CD8-positive, alpha-beta memory T cell (primary cell): ENCODE measurements around the gene SSBP3. TPM values are rescaled to one million over a fixed set of nuclear protein-coding genes. Genes with fewer than 3 reads are reported as not detected.

ENCODE experiments used
- CTCF ChIA-PET: fragments of 350-600 bp; sonication (Branson Sonifier 250); formaldehyde crosslinking; loops from one replicate; lab custom pipeline; 2021; ENCODE audit warnings: antibody characterized with exemption; lab: Charles Lee
- POLR2A ChIA-PET: fragments of 350-600 bp; sonication (Branson Sonifier 250); formaldehyde crosslinking; loops from one replicate; lab custom pipeline; 2021; ENCODE audit warnings: antibody characterized with exemption; lab: Charles Lee
- DNase-seq, 5 donors: peaks; one replicate each; pipeline versions ENCODE4 v3.0.0 to v3.0.0-alpha.2; 2020 to 2022; ENCODE audit warnings: mixed read lengths in 1 of 5
- H3K27ac ChIP-seq: one replicate; pipeline ENCODE4 v1.7.0; 2013; ENCODE audit warnings: low read depth, mild to moderate bottlenecking, low read length, moderate library complexity
- H3K27me3 ChIP-seq: 2 replicates; pipeline ENCODE4 v1.7.0; 2013; ENCODE audit warnings: low read length, mild to moderate bottlenecking; ENCODE audit not compliant: insufficient read depth, poor library complexity, severe bottlenecking
- H3K36me3 ChIP-seq: 2 replicates; pipeline ENCODE4 v1.7.0; 2013; ENCODE audit warnings: mild to moderate bottlenecking, low read length, moderate library complexity; ENCODE audit not compliant: insufficient read depth
- H3K4me1 ChIP-seq: 2 replicates; pipeline ENCODE4 v1.7.0; 2013; ENCODE audit warnings: mild to moderate bottlenecking, low read length, moderate library complexity; ENCODE audit not compliant: insufficient read depth
- H3K4me3 ChIP-seq: 2 replicates; pipeline ENCODE4 v1.7.0; 2013; ENCODE audit warnings: mild to moderate bottlenecking, low read length
- H3K9me3 ChIP-seq: 2 replicates; pipeline ENCODE4 v1.7.0; 2013; ENCODE audit warnings: mild to moderate bottlenecking, low read length
- H3K27ac Mint-ChIP-seq, 8 donors: one replicate each; pipeline ENCODE4 v1.8.0; 2020 to 2021; ENCODE audit warnings: mixed read lengths in 8 of 8, mild to moderate bottlenecking in 6 of 8, inconsistent platforms in 3 of 8, moderate library complexity in 3 of 8
- H3K27me3 Mint-ChIP-seq, 2 donors: one replicate each; pipeline ENCODE4 v1.8.0; 2020 to 2021; ENCODE audit warnings: mixed read lengths in 2 of 2, mild to moderate bottlenecking in 1 of 2, moderate library complexity in 1 of 2
- H3K36me3 Mint-ChIP-seq, 3 donors: one replicate each; pipeline ENCODE4 v1.8.0; 2020 to 2021; ENCODE audit warnings: mixed read lengths in 3 of 3, inconsistent platforms in 1 of 3, mild to moderate bottlenecking in 1 of 3
- H3K4me1 Mint-ChIP-seq, 3 donors: one replicate each; pipeline ENCODE4 v1.8.0; 2020 to 2021; ENCODE audit warnings: mixed read lengths in 3 of 3, inconsistent platforms in 1 of 3, mild to moderate bottlenecking in 1 of 3
- H3K4me3 Mint-ChIP-seq, 7 donors: one replicate each; pipeline ENCODE4 v1.8.0; 2020 to 2021; ENCODE audit warnings: mixed read lengths in 7 of 7, mild to moderate bottlenecking in 6 of 7, moderate library complexity in 4 of 7, inconsistent platforms in 2 of 7
- H3K9me3 Mint-ChIP-seq, 5 donors: one replicate each; pipeline ENCODE4 v1.8.0; 2020 to 2022; ENCODE audit warnings: mixed read lengths in 5 of 5, mild to moderate bottlenecking in 3 of 5, moderate library complexity in 2 of 5, inconsistent platforms in 1 of 5
- polyA plus RNA-seq: library from polyadenylated mRNA; unstranded; fragments of 300-500 nt; fragmentation: Illumina TruSeq; gene quantifications from one replicate; pipeline ENCODE4 v1.2.3, GENCODE V29; 2021
- total RNA-seq, 2 experiments: library from RNA; stranded (reverse); gene quantifications; one replicate each; pipeline ENCODE4 v1.2.3, GENCODE V29; 2021

The SSBP3 gene
- total and polyA plus RNA-seq, 3 experiments from 2014 or later, result 17.6 to 52.7 (median 41.6) TPM

- Histone ChIP-seq H3K27me3 (no peaks in the 10 kb centered on the region), H3K4me1 (peaks cover 87% of the 10 kb centered on the region), H3K4me3 (no peak overlapping the region), H3K27ac (no peak overlapping the region), H3K36me3 (no peaks in the 10 kb centered on the region), H3K9me3 (no peaks in the 10 kb centered on the region)
- POLR2A ChIA-PET, result no interaction called here
- Mint-ChIP-seq H3K4me1 (peaks cover 48 to 67% (median 54%) of the 10 kb centered on the region in 3 donors), H3K27me3 (no peaks in the 10 kb centered on the region), H3K27ac (peak overlapping the region in 4 of 8 donors; percentile 17 to 64 (median 42)), H3K9me3 (no peaks in the 10 kb centered on the region), H3K36me3 (peaks cover 0 to 21% (median 6%) of the 10 kb centered on the region in 3 donors), H3K4me3 (no peak overlapping the region)
- DNase-seq, result no peak
- CTCF ChIA-PET, result no interaction called here
Measured at GRCh38 chr1:54282101-54282847, 123.9 kb downstream of the SSBP3 start.

GRCh38 chr1:54280651-54281050 is 125.5 kb downstream of the SSBP3 start:
- DNase-seq, result no peak
- Mint-ChIP-seq H3K27ac (peak overlapping the region in 1 of 8 donors; percentile 31), H3K9me3 (no peaks in the 10 kb centered on the region), H3K27me3 (no peaks in the 10 kb centered on the region), H3K36me3 (peaks cover 0 to 29% (median 10%) of the 10 kb centered on the region in 3 donors), H3K4me1 (peaks cover 40 to 59% (median 44%) of the 10 kb centered on the region in 3 donors), H3K4me3 (no peak overlapping the region)
- H3K4me1 ChIP-seq, result peaks cover 85% of the 10 kb centered on the region
- POLR2A ChIA-PET, result no interaction called here
- no peak overlapping the region for H3K27ac ChIP-seq
- CTCF ChIA-PET, result no interaction called here
- H3K27me3 ChIP-seq, result no peaks in the 10 kb centered on the region
- H3K36me3 ChIP-seq, result no peaks in the 10 kb centered on the region
- no peak overlapping the region for H3K4me3 ChIP-seq
- H3K9me3 ChIP-seq, result no peaks in the 10 kb centered on the region

- H3K36me3 Mint-ChIP-seq, result peaks cover 0 to 29% (median 10%) of the 10 kb centered on the region in 3 donors
- Histone ChIP-seq H3K4me1 (peaks cover 76% of the 10 kb centered on the region), H3K27ac (no peak overlapping the region), H3K36me3 (no peaks in the 10 kb centered on the region), H3K9me3 (no peaks in the 10 kb centered on the region), H3K27me3 (no peaks in the 10 kb centered on the region), H3K4me3 (no peak overlapping the region)
- DNase-seq, result no peak
- H3K4me1 Mint-ChIP-seq, result peaks cover 28 to 53% (median 43%) of the 10 kb centered on the region in 3 donors
- no peaks in the 10 kb centered on the region for H3K27me3 Mint-ChIP-seq
- H3K27ac Mint-ChIP-seq, result peak overlapping the region in 1 of 8 donors; percentile 29
- POLR2A ChIA-PET, result no interaction called here
- H3K9me3 Mint-ChIP-seq, result no peaks in the 10 kb centered on the region
- CTCF ChIA-PET, result interaction anchor here (1.0 kb wide), 1 partner anchor 9 kb away, joined by 6 read pairs; no protein-coding TSS in a partner anchor
- H3K4me3 Mint-ChIP-seq, result no peak overlapping the region
Measured at GRCh38 chr1:54279457-54279856, 126.7 kb downstream of the SSBP3 start.

- Histone ChIP-seq H3K27ac (no peak overlapping the region), H3K9me3 (no peaks in the 10 kb centered on the region), H3K4me1 (peaks cover 72% of the 10 kb centered on the region), H3K36me3 (no peaks in the 10 kb centered on the region), H3K27me3 (no peaks in the 10 kb centered on the region), H3K4me3 (no peak overlapping the region)
- H3K27me3 Mint-ChIP-seq, result no peaks in the 10 kb centered on the region
- peaks cover 0 to 29% (median 10%) of the 10 kb centered on the region in 3 donors for H3K36me3 Mint-ChIP-seq
- ChIA-PET POLR2A (no interaction called here), CTCF (interaction anchor here (1.0 kb wide), 1 partner anchor 9 kb away, joined by 6 read pairs; no protein-coding TSS in a partner anchor)
- no peak overlapping the region for H3K4me3 Mint-ChIP-seq
- peaks cover 27 to 49% (median 43%) of the 10 kb centered on the region in 3 donors for H3K4me1 Mint-ChIP-seq
- H3K9me3 Mint-ChIP-seq, result no peaks in the 10 kb centered on the region
- peak overlapping the region in 1 of 8 donors; percentile 33 for H3K27ac Mint-ChIP-seq
- no peak for DNase-seq
Measured at GRCh38 chr1:54278941-54279422, 127.2 kb downstream of the SSBP3 start.

- H3K27me3 ChIP-seq, result no peaks in the 10 kb centered on the region
- POLR2A ChIA-PET, result no interaction called here
- peaks cover 61% of the 10 kb centered on the region for H3K4me1 ChIP-seq
- H3K27ac Mint-ChIP-seq, result peak overlapping the region in 6 of 8 donors; percentile 24 to 83 (median 70)
- H3K27ac ChIP-seq, result no peak overlapping the region
- H3K9me3 Mint-ChIP-seq, result no peaks in the 10 kb centered on the region
- no peak for DNase-seq
- H3K36me3 Mint-ChIP-seq, result peaks cover 0 to 33% (median 11%) of the 10 kb centered on the region in 3 donors
- CTCF ChIA-PET, result no interaction called here
- H3K4me3 ChIP-seq, result no peak overlapping the region
- H3K4me3 Mint-ChIP-seq, result no peak overlapping the region
- no peaks in the 10 kb centered on the region for H3K9me3 ChIP-seq
- no peaks in the 10 kb centered on the region for H3K27me3 Mint-ChIP-seq
- H3K4me1 Mint-ChIP-seq, result peaks cover 26 to 42% (median 40%) of the 10 kb centered on the region in 3 donors
- no peaks in the 10 kb centered on the region for H3K36me3 ChIP-seq
Measured at GRCh38 chr1:54277451-54278341, 128.5 kb downstream of the SSBP3 start.

- Histone ChIP-seq H3K4me1 (peaks cover 55% of the 10 kb centered on the region), H3K27ac (no peak overlapping the region), H3K4me3 (no peak overlapping the region), H3K9me3 (no peaks in the 10 kb centered on the region), H3K27me3 (no peaks in the 10 kb centered on the region), H3K36me3 (no peaks in the 10 kb centered on the region)
- Mint-ChIP-seq H3K4me3 (no peak overlapping the region), H3K4me1 (peaks cover 29 to 38% (median 38%) of the 10 kb centered on the region in 3 donors), H3K9me3 (no peaks in the 10 kb centered on the region), H3K27me3 (no peaks in the 10 kb centered on the region), H3K27ac (peak overlapping the region in 7 of 8 donors; percentile 24 to 83 (median 60)), H3K36me3 (peaks cover 0 to 35% (median 13%) of the 10 kb centered on the region in 3 donors)
- no peak for DNase-seq
- CTCF ChIA-PET, result no interaction called here
- POLR2A ChIA-PET, result no interaction called here
Measured at GRCh38 chr1:54276617-54277450, 129.4 kb downstream of the SSBP3 start.

- Mint-ChIP-seq H3K27ac (peak overlapping the region in 1 of 8 donors; percentile 57), H3K4me1 (peaks cover 28 to 43% (median 37%) of the 10 kb centered on the region in 3 donors), H3K36me3 (peaks cover 0 to 33% (median 13%) of the 10 kb centered on the region in 3 donors), H3K4me3 (no peak overlapping the region), H3K27me3 (no peaks in the 10 kb centered on the region), H3K9me3 (no peaks in the 10 kb centered on the region)
- Histone ChIP-seq H3K36me3 (no peaks in the 10 kb centered on the region), H3K27ac (no peak overlapping the region), H3K4me1 (peaks cover 44% of the 10 kb centered on the region), H3K27me3 (no peaks in the 10 kb centered on the region), H3K4me3 (no peak overlapping the region), H3K9me3 (no peaks in the 10 kb centered on the region)
- DNase-seq, result no peak
- POLR2A ChIA-PET, result no interaction called here
- CTCF ChIA-PET, result interaction anchor here (1.2 kb wide), 1 partner anchor 13 kb away, joined by 3 read pairs; no protein-coding TSS in a partner anchor
Measured at GRCh38 chr1:54275349-54275748, 130.8 kb downstream of the SSBP3 start.
